WTC11 (cell line): ENCODE results near the gene AK8.

ENCODE experiments used
- AFF4 ChIP-seq: sonication (generic); formaldehyde crosslinking; IDR thresholded peaks from 2 replicates; pipeline ENCODE4 v1.8.1; 2023; ENCODE audit warnings: mild to moderate bottlenecking, missing genetic modification reagents, borderline replicate concordance
- ATF1 ChIP-seq: sonication (generic); formaldehyde crosslinking; IDR thresholded peaks from 2 replicates; pipeline ENCODE4 v1.8.1; 2023; ENCODE audit warnings: mild to moderate bottlenecking, moderate library complexity, missing genetic modification reagents
- ATF6 ChIP-seq: sonication (generic); formaldehyde crosslinking; IDR thresholded peaks from 2 replicates; pipeline ENCODE4 v1.8.1; 2023; ENCODE audit warnings: mild to moderate bottlenecking, missing genetic modification reagents
- CREM ChIP-seq: sonication (generic); formaldehyde crosslinking; IDR thresholded peaks from 2 replicates; pipeline ENCODE4 v1.8.1; 2022; ENCODE audit warnings: mild to moderate bottlenecking, missing genetic modification reagents, moderate library complexity
- ELF4 ChIP-seq: sonication (generic); formaldehyde crosslinking; IDR thresholded peaks from 2 replicates; pipeline ENCODE4 v1.8.1; 2022; ENCODE audit warnings: low read depth, mild to moderate bottlenecking, moderate library complexity, missing genetic modification reagents
- ERG ChIP-seq: fragments of 250-450 bp; sonication (Bioruptor Pico); IDR thresholded peaks from 2 replicates; pipeline ENCODE4 v1.8.0; 2021; ENCODE audit warnings: mild to moderate bottlenecking
- NR3C1 ChIP-seq: sonication (generic); formaldehyde crosslinking; conservative IDR thresholded peaks from 2 replicates; pipeline ENCODE4 v1.8.1; 2023; ENCODE audit warnings: low read depth, mild to moderate bottlenecking, missing genetic modification reagents
- TEAD4 ChIP-seq: sonication (generic); formaldehyde crosslinking; IDR thresholded peaks from 2 replicates; pipeline ENCODE4 v1.8.0; 2022; ENCODE audit warnings: mild to moderate bottlenecking, missing genetic modification reagents
- ZBTB21 ChIP-seq: sonication (generic); formaldehyde crosslinking; IDR thresholded peaks from 2 replicates; pipeline ENCODE4 v1.8.1; 2023; ENCODE audit warnings: mild to moderate bottlenecking, missing genetic modification reagents, borderline replicate concordance
- TF ChIP-seq, protein P1 (sequence below): fragments of 200-600 bp; IDR thresholded peaks from 2 replicates; pipeline ENCODE4 v1.8.0; 2022; ENCODE audit warnings: antibody characterized with exemption
- TF ChIP-seq, protein P2 (sequence below): sonication (generic); formaldehyde crosslinking; IDR thresholded peaks from 2 replicates; pipeline ENCODE4 v1.8.1; 2022; ENCODE audit warnings: low read depth, missing genetic modification reagents, borderline replicate concordance
- TF ChIP-seq, protein P3 (sequence below): sonication (generic); formaldehyde crosslinking; IDR thresholded peaks from 2 replicates; pipeline ENCODE4 v1.8.0; 2022; ENCODE audit warnings: mild to moderate bottlenecking, missing genetic modification reagents

DNA sequence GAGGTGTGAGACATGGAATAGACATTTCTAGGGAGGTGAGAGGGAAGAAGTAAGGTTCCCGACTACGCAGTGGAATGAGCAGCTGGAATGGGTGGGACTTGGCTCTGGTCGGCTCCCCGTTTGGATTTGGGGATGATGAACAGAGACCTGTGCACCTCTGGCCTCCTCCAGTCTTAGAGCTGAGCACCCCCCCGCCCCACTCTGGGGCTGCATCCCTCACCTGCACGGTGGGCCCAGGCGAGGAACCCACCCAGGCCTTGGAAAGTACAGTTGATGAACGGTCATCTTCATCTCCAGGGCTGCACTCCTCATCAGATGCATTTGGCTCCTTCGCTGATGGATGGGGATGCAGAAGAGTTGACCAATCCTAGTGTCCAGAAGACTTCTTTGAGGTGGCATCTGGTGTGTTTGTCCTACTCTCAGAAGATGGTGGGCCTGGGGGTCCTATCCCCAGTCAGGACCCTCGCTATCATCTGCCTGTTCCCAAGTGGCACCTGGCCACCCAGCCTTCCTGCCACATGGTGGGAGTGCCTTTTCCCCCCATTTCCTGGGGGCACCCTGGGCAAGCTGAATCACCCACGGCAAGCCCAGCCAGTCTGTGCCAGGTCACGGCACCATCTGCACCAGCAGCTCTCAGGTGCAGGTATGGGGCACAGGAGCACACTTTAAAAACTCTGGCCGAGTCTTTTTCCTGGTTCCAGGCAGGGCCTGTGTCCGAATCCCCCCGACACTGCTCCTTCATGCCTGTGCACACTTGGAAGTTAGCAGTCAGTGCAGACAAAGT lies 137.4 kb downstream of the AK8 start:
- TF ChIP-seq, protein P1, sequence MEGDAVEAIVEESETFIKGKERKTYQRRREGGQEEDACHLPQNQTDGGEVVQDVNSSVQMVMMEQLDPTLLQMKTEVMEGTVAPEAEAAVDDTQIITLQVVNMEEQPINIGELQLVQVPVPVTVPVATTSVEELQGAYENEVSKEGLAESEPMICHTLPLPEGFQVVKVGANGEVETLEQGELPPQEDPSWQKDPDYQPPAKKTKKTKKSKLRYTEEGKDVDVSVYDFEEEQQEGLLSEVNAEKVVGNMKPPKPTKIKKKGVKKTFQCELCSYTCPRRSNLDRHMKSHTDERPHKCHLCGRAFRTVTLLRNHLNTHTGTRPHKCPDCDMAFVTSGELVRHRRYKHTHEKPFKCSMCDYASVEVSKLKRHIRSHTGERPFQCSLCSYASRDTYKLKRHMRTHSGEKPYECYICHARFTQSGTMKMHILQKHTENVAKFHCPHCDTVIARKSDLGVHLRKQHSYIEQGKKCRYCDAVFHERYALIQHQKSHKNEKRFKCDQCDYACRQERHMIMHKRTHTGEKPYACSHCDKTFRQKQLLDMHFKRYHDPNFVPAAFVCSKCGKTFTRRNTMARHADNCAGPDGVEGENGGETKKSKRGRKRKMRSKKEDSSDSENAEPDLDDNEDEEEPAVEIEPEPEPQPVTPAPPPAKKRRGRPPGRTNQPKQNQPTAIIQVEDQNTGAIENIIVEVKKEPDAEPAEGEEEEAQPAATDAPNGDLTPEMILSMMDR, result no peak
- TF ChIP-seq ATF6 (no peak), ERG (no peak), AFF4 (CRISPR knock-in tag) (no peak), CREM (CRISPR knock-in tag) (no peak), TEAD4 (no peak), NR3C1 (no peak), ZBTB21 (CRISPR knock-in tag) (no peak), ATF1 (CRISPR knock-in tag) (no peak), ELF4 (CRISPR knock-in tag) (no peak)
- TF ChIP-seq, protein P2, sequence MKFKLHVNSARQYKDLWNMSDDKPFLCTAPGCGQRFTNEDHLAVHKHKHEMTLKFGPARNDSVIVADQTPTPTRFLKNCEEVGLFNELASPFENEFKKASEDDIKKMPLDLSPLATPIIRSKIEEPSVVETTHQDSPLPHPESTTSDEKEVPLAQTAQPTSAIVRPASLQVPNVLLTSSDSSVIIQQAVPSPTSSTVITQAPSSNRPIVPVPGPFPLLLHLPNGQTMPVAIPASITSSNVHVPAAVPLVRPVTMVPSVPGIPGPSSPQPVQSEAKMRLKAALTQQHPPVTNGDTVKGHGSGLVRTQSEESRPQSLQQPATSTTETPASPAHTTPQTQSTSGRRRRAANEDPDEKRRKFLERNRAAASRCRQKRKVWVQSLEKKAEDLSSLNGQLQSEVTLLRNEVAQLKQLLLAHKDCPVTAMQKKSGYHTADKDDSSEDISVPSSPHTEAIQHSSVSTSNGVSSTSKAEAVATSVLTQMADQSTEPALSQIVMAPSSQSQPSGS (CRISPR knock-in tag), result no peak
- TF ChIP-seq, protein P3, sequence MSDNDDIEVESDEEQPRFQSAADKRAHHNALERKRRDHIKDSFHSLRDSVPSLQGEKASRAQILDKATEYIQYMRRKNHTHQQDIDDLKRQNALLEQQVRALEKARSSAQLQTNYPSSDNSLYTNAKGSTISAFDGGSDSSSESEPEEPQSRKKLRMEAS (CRISPR knock-in tag), result no peak
